Rectal smooth muscle tissue (tissue), 1 donor: Measurements from ENCODE around the gene CYB561D1.
"Not testable (repeated sequence)": the region's sequence is repeated elsewhere in the genome, so short reads cannot be mapped to it uniquely, and the experiment has no call there.

Experiments
- H3K27ac ChIP-seq: one replicate; pipeline ENCODE4 v1.7.0; 2013; ENCODE audit warnings: low read depth, low read length, inconsistent platforms
- H3K27me3 ChIP-seq: one replicate; pipeline ENCODE4 v1.7.0; 2013; ENCODE audit warnings: low read length; ENCODE audit not compliant: control insufficient read depth, insufficient read depth
- H3K36me3 ChIP-seq: one replicate; pipeline ENCODE4 v1.7.0; 2013; ENCODE audit warnings: low read length; ENCODE audit not compliant: control insufficient read depth, insufficient read depth
- H3K4me1 ChIP-seq: one replicate; pipeline ENCODE4 v1.7.0; 2013; ENCODE audit warnings: low read length; ENCODE audit not compliant: control insufficient read depth, insufficient read depth
- H3K4me3 ChIP-seq: one replicate; pipeline ENCODE4 v1.7.0; 2013; ENCODE audit warnings: low read length
- H3K9ac ChIP-seq: one replicate; pipeline ENCODE4 v1.7.0; 2013; ENCODE audit warnings: low read length

The CYB561D1 gene

DNA sequence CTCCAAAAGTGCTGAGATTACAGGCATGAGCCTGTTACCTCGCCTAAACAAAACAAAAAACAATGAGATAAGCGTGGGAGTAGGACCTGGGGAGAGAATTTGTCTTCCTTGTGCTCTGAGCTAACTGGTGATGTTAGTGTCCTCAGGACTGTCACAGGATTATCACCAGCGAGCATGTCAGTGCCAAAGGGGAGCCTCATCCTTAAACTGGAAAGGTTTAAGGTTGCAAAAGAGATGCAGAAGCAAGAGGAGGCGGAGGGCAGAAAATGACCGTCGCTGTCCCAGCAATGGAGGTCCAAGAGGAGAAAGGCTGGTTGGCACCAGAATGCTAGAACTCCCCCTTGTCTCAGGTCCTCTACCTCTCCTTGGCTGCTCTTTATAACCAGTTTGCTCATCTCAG lies 23.6 kb upstream of the CYB561D1 start:
- Histone ChIP-seq H3K36me3 (no peaks in the 10 kb centered on the region), H3K9ac (no peak overlapping the region), H3K27ac (no peak overlapping the region), H3K4me3 (no peak overlapping the region), H3K4me1 (peaks cover 2% of the 10 kb centered on the region), H3K27me3 (peaks cover 2% of the 10 kb centered on the region)

DNA sequence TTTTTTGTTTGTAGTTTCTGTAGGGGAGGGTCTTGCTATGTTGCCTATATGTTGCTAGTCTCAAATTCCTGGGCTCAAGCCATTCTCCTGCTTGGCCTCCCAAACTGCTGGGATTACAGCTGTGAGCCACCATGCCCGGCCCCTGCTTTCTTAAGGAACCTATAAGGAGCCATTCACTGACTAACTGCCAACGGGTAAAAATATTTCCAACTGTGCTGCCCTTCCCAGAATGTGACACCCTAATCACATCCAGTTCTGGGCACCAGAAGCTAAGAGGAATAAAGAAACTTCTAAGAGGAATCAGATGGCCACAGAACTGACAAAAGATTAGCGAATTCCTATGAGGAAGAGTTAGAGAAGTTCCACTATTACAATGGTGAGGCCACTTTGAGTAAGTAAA lies 21.1 kb upstream of the CYB561D1 start:
- no peaks in the 10 kb centered on the region for H3K4me1 ChIP-seq
- no peak overlapping the region for H3K4me3 ChIP-seq
- no peaks in the 10 kb centered on the region for H3K27me3 ChIP-seq
- H3K36me3 ChIP-seq = no peaks in the 10 kb centered on the region
- H3K9ac ChIP-seq = no peak overlapping the region
- H3K27ac ChIP-seq = no peak overlapping the region

DNA sequence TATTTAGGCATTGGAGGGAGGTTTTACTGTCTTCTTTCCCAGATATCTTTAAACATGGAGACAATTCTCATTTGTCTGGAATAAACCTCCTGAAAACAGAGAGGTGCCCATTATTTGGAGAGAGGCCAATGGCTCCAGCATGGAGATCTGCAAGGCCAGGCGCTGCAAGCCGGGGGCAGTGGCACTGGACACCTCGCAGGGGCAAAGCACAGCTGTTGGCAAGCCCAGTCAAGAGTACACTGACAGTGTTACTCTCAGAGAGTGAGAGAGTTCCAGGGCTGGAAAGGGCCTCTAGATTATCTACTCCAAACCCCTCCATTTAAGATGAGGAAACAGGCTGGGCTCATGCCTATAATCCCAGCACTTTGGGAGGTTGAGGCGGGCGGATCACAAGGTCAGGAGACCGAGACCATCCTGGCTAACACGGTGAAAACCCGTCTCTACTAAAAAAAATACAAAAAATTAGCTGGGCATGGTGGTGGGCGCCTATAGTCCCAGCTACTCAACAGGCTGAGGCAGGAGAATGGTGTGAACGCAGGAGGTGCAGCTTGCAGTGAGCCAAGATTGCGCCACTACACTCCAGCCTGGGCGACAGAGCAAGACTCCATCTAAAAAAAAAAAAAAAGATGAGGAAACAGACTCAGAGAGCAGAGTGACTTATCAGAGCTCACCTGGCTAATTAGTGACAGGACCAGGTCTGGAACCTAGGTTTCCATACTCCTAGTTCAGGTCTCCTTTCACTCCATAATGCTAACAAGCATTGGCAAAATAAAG lies 20.4 kb upstream of the CYB561D1 start:
- H3K36me3 ChIP-seq, H3K4me1 ChIP-seq, H3K4me3 ChIP-seq, H3K9ac ChIP-seq, H3K27ac ChIP-seq, H3K27me3 ChIP-seq: not testable (repeated sequence)

DNA sequence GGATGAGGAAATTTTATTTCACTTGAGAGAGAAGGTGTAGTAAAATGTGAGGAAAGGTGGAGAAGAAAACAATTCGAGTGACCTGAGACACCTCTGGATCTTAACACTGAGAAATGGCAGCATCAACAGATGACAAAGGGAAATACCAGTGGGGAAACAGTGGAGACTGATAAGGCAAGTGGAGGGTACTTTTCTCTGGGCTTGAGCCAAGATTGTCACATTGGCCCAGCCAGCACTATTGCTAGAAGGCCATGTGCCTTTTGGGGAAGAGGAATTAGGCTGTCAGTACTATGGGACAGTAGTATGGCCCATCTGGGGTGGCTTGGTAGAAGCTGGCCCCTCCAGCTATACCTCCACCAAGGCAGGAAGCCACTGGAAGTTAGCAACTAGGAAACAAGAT lies 19.2 kb upstream of the CYB561D1 start:
- no peaks in the 10 kb centered on the region for H3K36me3 ChIP-seq

DNA sequence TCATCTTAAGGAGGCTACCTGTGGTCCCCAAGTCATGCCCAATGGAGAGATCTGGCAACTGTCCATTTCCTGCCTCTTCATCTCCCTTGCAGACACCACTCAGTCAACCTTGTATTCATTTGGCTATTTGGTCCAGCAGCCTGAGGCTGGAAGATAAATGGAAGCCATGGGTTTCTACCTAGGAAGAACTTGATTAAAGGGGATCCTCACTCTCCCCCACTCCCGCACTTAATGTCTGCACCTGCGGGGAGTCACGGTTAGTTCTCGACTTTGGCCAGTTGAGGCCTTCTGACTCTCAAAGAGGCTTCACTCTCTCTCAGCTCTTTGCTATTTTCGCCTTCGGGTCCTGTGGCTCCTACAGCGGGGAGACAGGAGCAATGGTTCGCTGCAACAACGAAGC lies 18.6 kb upstream of the CYB561D1 start:
- Histone ChIP-seq H3K36me3 (no peaks in the 10 kb centered on the region), H3K9ac (no peak overlapping the region), H3K4me1 (no peaks in the 10 kb centered on the region), H3K27ac (no peak overlapping the region), H3K4me3 (no peak overlapping the region), H3K27me3 (no peaks in the 10 kb centered on the region)

More for the DNA sequence above, 19.2 kb upstream of the CYB561D1 start:
- no peak overlapping the region for H3K27ac ChIP-seq
- no peaks in the 10 kb centered on the region for H3K4me1 ChIP-seq
- no peak overlapping the region for H3K9ac ChIP-seq
- no peak overlapping the region for H3K4me3 ChIP-seq
- no peaks in the 10 kb centered on the region for H3K27me3 ChIP-seq

DNA sequence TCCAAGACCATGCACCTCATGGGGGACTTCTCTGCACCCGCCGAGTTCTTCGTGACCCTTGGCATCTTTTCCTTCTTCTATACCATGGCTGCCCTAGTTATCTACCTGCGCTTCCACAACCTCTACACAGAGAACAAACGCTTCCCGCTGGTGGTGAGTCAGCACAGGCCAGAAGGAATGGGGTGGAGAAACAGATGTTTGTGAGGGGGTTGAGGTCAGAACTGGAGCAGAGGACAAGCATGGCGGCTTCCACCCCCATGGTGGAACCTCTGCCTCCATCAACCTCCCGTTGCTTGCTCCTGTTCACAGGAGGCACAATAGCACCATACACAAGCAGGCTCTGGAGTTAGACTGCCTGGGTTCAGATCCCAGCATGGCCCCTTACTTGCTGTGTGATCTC lies 17.1 kb upstream of the CYB561D1 start:
- Histone ChIP-seq H3K9ac (no peak overlapping the region), H3K27ac (no peak overlapping the region), H3K27me3 (no peaks in the 10 kb centered on the region), H3K4me3 (no peak overlapping the region), H3K4me1 (no peaks in the 10 kb centered on the region), H3K36me3 (no peaks in the 10 kb centered on the region)

DNA sequence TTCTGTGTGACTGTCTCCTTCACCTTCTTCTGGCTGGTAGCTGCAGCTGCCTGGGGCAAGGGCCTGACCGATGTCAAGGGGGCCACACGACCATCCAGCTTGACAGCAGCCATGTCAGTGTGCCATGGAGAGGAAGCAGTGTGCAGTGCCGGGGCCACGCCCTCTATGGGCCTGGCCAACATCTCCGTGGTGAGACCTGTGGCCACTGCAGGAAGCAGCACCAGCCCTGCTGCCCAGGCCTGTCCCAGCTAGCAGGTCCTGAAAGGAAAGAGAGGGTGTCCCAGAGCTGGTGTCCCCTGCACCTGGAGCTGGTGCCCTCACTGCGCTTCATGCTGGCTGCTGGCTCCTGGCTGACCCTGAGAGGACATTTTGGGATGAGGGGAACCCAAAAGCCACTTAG lies 16.1 kb upstream of the CYB561D1 start:
- Histone ChIP-seq H3K9ac (no peak overlapping the region), H3K27me3 (no peaks in the 10 kb centered on the region), H3K36me3 (no peaks in the 10 kb centered on the region), H3K4me1 (peaks cover under 1% of the 10 kb centered on the region), H3K4me3 (no peak overlapping the region), H3K27ac (no peak overlapping the region)

DNA sequence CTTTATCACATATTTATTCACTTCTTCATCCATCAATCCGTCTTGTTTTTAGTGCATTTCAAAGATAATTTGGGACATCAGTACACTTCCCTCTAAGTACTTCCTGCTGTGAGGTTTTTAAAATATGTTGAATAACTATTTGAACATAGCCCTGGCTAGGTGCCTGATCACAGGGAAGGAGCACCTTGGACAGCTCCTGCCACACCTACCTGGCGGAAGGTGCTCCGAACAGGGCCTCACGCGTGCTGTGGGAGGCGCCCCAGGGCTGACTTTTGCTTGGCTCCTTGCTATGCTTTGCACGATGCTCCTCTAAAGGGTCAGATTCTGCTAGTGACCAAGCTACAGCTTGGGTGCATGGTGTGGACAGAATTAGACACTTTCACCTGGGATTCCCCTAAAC lies 15.1 kb upstream of the CYB561D1 start:
- no peaks in the 10 kb centered on the region for H3K36me3 ChIP-seq
- H3K4me1 ChIP-seq = peaks cover 3% of the 10 kb centered on the region
- no peak overlapping the region for H3K9ac ChIP-seq
- no peak overlapping the region for H3K4me3 ChIP-seq
- no peak overlapping the region for H3K27ac ChIP-seq
- no peaks in the 10 kb centered on the region for H3K27me3 ChIP-seq

DNA sequence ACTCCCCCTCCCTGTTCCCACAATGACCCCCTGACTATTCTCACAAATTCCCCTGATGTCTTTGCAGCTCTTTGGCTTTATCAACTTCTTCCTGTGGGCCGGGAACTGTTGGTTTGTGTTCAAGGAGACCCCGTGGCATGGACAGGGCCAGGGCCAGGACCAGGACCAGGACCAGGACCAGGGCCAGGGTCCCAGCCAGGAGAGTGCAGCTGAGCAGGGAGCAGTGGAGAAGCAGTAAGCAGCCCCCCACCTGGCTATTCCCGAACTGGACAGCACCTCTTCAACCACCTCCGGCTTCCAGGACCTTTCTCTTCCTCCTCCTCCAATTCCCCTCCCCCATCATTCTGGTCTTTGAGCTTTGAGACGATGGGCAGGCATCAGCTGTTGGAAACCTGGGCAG lies 14.6 kb upstream of the CYB561D1 start:
- H3K4me3 ChIP-seq = no peak overlapping the region
- peaks cover 4% of the 10 kb centered on the region for H3K4me1 ChIP-seq
- no peaks in the 10 kb centered on the region for H3K36me3 ChIP-seq
- no peak overlapping the region for H3K27ac ChIP-seq
- H3K9ac ChIP-seq = no peak overlapping the region
- H3K27me3 ChIP-seq = no peaks in the 10 kb centered on the region

DNA sequence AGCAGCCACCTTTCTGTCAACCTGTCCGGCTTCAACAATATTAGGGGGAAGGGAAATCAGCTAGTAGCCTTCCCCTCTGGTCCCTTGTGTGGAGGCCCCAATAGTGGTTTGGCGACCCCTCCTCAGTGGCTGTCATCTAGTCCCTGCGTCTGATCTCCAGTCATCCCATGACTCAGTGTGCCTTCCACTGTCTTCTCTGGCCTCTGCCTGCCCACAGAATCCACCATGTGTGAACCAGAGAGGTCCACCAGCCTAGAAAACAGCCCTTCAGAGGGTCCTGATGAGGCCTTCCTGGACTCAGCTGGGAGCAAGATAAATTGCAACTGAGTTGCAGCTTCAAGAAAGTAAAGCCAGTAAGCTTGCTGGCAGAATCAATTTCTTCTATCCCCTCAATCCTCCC lies 14.0 kb upstream of the CYB561D1 start:
- Histone ChIP-seq H3K36me3 (no peaks in the 10 kb centered on the region), H3K4me1 (peaks cover 9% of the 10 kb centered on the region), H3K4me3 (no peak overlapping the region), H3K27me3 (no peaks in the 10 kb centered on the region), H3K9ac (no peak overlapping the region), H3K27ac (no peak overlapping the region)

DNA sequence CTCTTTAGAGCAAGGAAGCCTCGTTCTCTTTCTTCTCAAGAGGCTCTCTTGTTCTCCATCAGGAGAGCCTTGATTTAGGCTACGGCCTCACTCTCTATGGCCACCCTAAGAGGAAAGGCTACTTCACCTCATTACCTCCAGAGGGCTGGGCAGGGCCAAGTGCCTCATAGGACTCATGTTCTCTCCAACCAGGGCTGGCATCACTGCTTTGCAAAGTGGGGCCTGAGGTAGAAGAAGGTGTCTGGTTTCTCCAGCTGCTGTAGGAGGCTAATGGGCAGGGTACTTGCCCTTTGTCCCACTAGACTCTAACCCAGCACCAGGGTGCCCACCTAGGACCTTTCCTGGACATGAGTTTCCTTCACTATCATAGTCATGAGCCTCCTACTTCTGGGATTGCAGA lies 12.2 kb upstream of the CYB561D1 start:
- peaks cover 9% of the 10 kb centered on the region for H3K4me1 ChIP-seq
- H3K4me3 ChIP-seq = no peak overlapping the region
- H3K36me3 ChIP-seq = no peaks in the 10 kb centered on the region
- no peak overlapping the region for H3K27ac ChIP-seq
- H3K9ac ChIP-seq = no peak overlapping the region
- H3K27me3 ChIP-seq = no peaks in the 10 kb centered on the region

DNA sequence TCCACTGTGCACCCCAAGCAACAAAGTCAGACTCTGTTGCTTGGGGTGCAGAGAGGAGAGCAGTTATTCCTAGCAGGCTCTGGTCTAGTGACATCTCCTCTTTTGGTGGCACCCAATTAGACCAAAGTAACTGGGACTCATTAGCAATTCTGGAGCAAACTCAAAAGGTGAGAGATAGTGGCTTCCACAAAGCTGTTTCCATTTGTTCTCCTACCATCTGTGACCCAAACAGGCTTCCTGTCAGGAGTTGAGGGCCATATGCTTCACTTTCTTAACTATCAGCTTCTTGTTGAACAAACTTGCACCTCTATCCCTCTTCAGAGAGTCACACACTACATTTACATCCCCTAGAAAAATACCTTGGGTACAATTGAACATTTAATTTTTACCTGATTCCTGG lies 11.7 kb upstream of the CYB561D1 start:
- H3K27me3 ChIP-seq = no peaks in the 10 kb centered on the region
- H3K4me1 ChIP-seq = peaks cover 9% of the 10 kb centered on the region
- H3K27ac ChIP-seq = no peak overlapping the region
- H3K4me3 ChIP-seq = no peak overlapping the region
- no peaks in the 10 kb centered on the region for H3K36me3 ChIP-seq
- H3K9ac ChIP-seq = no peak overlapping the region
